NCI-H446 (cell line): ENCODE data around the gene PRKD2.
A peak's percentile ranks its signal among the peaks of the same experiment; 100 is the strongest.
"Not testable (repeated sequence)": the region's sequence is repeated elsewhere in the genome, so short reads cannot be mapped to it uniquely, and the experiment has no call there.

Experiments used
- DNase-seq, 2 experiments: peaks; one replicate each; lab custom pipeline; 2025; lab: John Stamatoyannopoulos, UW

Gene PRKD2

GRCh38 chr19:46723471-46723870, 6.6 kb upstream of the PRKD2 start:
- no peak for DNase-seq

GRCh38 chr19:46723023-46723461, 6.1 kb upstream of the PRKD2 start:
- DNase-seq: no peak

DNA sequence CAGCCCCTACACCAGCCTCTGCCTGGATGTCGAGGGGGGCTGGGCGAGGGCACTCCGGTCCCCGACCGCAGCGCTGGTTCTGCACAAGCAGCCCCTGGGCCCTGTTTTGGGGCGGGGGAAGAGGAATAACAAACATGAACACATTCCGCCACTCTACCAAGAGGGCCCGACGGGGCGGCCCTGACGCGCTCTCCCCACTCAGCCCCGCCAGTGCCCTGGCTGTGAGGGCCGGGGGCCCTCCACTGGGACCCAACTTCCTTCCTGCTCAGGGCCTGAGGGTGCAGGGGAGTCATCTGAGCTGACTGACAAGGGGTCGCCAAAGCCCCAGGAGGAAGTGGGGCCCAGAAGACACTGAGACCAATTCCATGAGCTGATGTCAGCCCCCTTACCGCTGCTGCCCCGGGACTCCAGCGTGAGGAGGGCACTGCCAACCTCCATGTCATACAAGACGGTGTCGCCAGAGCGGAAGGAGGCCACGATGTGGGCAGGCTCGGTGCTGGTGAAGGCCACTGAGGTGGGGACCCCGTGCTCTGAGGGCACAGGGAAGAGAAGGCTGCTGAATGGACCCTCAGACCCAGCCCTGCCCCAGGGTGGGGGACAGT, 5.6 kb upstream of the PRKD2 start:
- DNase-seq: no peak

GRCh38 chr19:46722004-46722380, 5.1 kb upstream of the PRKD2 start:
- DNase-seq: no peak

DNA sequence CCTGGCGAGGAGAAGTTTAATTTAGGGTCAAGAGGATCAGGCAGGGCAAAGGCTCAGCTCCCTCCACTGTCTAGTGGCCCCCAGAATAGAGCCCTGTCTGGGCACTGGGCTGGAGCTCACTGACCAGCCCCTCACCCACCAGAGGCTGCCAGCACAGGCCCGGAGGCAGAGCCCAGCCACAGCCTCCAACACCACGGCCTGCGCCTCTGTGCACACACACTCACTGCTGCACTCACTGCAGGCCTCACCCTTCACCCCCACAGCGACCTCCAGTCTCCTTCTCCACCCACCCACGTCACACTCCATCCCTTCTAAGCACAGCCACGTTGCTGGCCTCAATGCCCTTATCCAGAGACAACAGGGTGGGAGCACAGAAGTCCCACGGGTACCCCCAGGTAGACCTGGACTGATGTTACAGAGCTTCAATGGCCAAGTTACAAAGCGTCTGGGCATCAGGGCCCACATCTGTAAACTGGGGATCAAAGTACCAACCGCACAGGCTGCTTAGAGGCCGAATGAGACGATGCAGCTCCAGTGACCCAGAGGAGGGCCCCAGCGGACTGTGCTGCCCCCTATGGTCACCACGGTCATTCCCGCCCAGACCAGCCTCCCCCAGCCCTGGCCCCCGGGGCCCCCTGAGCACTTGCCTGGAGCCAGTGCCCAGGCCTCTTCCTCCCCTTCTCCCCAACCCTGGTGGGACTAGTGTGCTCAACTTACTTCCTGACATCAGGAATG, 4.5 kb upstream of the PRKD2 start:
- DNase-seq: no peak

DNA sequence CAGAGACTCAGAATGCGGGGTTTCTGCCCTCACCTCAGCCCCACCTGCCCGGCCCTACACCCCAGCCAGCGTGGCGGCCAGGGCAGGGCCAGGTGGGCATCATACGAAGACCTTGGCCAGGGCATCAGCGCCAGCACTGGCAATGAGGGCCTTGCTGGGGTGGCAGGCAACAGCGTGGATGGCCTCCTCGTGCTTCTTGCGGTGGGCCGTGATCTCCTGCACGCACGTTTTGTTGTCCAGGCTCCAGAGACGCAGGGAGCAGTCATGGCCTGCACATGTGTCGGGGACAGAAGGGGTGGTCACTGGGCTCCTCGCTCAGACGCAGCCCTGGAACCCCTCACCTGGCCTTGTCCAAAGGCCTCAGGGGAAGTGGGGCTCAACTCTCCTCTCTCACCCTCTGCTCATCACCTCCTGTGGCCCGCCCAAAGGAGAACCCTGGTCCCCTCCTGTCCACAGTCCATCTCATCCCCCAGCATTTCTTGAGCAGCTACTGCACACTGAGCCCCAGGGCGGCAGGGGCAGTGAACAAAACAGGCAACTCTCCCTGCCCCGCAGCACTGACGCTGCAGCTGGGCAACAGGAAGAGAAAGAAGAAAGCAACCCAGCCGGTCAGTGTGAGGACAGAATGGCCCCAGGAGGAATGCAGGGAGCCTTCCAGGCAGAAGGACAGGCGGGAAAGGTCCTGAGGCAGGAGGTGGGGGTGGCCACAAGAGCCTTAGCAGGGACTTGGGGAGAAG, 3.8 kb upstream of the PRKD2 start:
- no peak for DNase-seq

DNA sequence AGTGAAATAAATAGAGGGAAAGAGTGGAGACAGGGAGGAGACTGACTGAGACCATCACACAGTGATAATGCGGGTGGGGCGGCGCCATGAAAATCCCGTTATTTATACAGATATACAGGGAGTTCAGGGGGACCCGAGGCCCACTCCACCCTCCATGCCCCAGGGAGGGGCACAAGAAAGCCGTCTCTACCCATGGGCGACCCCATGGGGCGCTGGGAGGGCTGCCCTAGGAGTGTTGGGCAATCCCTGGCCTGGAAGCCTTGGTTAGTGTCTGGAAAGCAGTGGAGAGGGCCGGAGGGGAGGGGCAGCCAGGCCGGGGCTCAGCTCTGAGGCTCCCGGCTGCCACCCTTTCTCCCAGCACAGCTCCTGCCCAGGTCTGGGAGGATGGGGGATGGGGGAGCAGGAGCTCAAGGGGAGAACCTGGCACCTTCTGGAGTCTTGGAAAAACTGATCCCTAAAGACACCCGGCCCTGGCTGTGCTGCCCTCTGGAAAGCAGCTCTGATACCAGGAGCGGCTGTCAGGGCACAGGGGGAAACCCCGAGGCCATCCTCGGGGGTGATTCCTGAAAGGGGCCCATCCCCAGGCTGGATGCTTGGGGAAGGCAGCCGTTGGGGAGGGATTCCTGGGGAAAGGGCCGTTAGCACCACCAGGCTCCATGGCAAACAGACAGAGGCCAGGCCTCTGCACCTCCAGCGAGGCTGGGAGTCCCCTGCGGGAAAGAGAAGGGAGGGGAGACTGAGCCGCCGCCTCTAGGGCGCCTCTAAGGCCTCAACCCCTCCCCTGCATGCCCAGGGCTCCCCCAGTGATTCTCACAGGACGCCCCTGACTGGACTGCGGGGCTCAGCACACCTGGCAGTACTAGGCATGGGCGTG, 3.0 kb upstream of the PRKD2 start:
- DNase-seq: no peak

DNA sequence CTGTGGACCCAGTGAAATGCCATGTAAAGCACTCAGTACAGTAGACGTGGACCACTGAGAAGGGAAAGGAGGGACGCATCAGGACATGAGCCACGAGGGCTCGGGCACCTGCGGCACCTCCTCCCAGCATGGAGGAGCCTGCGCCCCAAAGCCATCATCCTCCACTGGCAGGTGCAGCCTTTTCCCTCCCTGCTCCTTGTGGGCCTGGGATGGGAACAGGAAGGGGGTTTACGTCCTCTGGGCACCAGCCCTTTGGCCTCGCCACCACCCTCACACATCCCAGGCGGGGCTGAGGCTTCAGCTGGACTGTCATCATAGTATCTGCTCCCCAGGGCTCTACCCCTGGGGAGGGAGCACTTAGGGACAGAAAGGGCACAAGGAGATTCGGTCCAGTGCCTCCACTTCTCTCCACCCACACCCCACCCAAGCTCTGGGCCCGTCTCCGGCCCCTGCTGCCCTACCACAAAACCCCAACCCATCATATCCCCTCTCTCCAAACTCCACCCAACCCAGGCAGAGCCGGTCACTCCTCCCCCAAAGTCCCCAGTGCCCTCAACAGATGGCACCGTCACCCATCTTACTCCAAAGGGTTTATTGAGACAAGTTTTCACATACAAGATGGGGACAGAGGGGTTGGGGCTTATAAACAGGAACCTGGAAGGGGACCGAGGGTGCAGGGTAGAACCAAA, 2.2 kb upstream of the PRKD2 start:
- DNase-seq: no peak

DNA sequence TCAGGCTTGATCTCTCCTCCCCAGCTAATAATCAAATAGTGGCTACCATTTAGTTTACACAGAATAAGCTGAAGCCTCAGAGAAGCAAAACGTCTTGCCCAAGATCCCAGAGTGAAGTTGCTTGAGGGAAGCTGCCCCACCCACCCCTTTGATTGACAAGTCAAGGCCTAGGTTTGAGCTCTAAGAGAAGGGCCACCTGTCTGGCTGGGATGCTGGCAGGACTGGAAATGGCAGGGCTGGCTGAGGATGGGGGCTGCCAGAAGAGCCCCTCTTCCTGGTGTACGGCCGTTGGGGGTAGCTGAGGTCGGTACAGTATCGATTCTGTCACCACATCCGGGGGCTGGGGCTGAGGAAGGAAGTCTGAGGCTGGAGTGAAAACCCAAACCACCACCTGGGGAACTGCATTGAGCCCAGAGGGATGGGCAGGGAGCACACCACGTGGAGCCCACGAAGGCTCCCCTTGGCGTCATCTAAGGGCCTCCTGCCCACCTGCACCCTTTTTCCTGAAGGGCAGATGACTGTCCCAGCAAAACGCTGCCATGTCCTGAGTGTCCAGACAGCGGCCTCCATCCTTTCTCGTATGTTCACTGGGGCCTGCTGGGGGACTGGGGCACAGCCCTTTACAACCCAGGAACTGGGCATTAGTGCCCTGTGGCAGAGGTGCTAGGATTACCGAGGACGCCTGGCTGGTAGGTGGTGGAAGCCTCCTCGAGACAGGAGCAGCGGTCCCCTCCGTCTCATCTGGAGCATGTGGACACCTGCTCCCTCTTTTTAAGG, 1.4 kb upstream of the PRKD2 start:
- DNase-seq: no peak

DNA sequence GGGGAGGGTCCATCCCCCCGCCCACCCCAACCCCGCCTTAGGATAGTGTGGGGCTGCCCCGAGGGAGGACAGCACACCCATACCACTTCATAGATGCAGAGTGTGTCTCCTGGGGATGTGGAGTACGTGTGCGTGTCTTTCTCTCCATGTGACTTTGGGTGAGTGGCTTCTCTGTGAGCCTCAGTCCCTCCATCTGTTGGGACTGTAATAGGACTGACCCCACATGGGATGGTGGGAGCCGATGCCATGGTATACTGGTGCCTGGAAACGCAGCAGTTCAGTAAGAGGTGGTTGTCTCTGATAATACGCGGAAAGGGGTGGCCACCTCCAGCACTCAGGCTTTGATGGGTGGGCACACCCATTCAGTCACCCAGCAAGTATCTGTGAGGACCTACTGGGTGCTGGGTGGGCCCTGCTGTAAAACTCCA, 816 bp upstream of the PRKD2 start:
- DNase-seq: no peak

- DNase-seq: no peak
Measured at GRCh38 chr19:46716672-46717033, 261 bp downstream of the PRKD2 start.

GRCh38 chr19:46715975-46716671, 791 bp downstream of the PRKD2 start:
- DNase-seq: no peak

DNA sequence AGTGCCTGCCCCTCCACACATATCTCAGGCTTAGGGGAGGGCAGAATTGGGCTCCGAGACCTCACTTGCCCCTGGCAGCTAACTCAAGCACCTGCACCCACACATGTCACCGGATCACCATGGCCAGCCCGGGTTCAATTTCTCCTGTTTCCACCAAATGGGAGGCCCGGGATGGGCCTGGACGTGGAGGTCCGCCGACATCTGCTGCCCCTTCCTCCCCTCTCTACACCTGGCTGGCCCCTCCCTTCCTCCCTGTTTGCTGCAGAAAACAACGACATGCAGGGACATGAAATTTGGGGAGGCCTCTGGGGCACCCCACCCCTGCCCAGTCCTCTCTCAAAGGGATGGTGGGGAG, 1.3 kb downstream of the PRKD2 start:
- no peak for DNase-seq

GRCh38 chr19:46714444-46715106, 2.3 kb downstream of the PRKD2 start:
- DNase-seq: no peak

DNA sequence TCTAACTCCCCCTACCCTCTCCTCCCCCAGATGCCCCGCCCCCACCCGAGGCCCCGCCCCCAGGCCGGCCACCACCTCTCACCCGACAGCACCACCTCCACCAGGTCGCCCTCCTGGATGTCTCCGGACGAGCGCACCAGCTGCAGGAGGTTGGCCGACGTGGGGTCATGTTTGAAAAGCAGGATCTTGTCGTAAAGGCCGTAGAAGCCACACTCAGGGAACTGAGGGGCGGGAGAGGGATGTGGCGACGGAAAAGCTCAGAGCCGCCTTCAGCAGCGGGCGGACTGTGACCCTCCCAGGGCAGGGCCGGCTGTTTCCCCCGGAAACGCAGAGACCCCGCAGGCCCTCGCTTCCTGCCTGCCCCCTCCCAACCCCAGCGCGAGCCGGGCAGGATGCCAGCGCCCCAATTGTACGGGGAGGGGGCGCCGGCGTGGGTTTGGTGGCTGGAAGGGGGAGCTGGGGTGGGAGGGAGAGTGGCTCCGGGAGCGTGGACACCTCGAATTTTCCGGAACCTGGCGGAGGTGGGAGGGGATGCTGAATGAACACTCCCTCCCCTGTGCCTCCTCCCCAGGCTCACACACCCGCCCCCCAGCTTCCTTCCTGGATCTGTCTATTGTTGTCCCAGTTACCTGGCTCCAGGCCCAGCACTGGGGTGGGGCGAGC, 3.0 kb downstream of the PRKD2 start:
- no peak for DNase-seq

DNA sequence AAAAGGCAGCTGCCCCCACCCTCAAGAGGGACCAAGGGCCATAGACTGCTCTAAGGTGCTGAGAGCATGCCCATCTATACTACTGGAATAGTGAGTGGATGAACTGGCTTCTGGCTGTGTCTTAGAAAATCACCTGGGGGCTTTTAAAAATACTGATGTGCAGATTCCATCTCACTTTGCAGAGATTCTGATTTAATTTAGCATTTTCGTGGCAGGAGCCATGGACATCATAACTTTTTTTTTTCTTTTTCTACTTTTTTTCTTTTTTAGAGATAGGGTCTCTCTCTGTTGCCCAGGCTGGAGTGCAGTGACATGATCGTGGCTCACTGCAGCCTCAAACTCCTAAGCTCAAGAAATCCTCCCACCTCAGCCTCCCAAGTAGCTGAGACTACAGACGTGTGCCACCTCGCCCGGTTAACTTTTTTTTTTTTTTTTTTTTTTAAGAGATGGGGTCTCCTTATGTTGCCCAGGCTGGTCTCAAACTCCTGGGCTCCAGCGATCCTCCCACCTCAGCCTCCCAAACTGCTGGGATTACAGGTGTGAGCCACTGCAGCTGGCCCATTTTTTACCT, 4.1 kb downstream of the PRKD2 start:
- DNase-seq: not testable (repeated sequence)

DNA sequence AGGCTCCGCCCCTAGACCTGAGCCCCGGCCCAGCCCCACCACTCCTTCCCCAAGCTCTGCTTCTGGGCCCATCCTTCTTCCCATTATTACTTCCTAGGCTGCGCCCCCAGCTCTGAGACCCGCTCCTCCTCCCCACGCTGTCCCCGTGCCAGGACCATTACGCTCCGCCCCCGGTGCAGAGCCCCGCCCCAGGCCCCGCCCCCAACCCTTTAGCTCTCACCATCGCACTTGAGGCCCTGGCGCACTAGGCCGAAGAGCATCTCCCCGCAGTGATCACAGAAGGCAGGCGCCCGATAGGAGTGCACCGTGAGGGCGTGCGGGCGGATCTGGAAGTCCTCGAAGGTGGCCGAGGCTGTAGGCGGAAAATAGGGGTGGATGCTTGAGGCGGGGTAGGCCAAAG, 6.2 kb downstream of the PRKD2 start:
- no peak for DNase-seq

DNA sequence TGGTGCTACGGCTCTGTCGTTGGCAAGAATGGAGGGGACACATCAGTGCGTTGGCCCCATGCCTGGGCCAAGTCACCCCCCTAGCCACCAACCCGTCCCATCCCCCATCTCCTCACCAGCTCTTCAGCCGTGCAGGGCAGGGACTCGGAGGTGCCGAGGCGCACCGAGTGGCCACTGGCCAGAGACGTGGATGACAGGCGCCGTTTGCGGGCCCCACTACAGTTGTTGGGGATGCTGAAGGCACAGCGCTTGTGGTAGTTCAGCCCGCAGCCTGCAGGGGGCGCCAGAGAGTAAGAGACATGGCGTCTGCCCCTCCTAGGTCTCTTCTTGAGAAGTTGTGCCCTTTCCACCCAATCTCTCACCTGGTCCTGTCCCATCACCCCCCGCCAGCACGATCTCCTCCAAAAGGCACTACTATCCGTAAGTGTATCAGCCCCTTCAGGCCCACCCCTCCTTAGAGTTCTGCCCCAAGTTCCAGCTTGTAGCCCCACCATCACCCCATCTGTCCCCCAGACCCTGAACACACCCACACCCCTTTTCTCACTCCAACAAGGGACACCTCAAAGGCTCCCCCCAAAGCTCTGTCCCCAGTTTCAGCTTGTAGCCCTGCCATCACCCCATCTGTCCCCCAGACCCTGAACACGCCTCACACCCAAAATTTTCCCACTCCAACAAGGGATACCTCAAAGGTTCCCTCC, 12.4 kb downstream of the PRKD2 start:
- DNase-seq: peak; percentile 23 to 24
